H1 (cell line): Measurements from ENCODE around the gene HRH2. TPM values are rescaled to one million over a fixed set of nuclear protein-coding genes. Genes with fewer than 3 reads are reported as not detected.

Experiments used
- MAX ChIP-seq: IDR thresholded peaks from 2 replicates; pipeline ENCODE4 v1.6.1; 2012; ENCODE audit warnings: inconsistent platforms
- polyA plus RNA-seq, 7 experiments: library from polyadenylated mRNA; depleted of rRNA in 3 of 7; stranded (reverse) in 5 of 7; unstranded in 2 of 7; fragments of >200 nt in 5 of 7; fragments of 200-250 nt in 2 of 7; gene quantifications; 1 replicate in 5 of 7; 2 replicates in 1 of 7; 4 replicates in 1 of 7; pipeline versions ENCODE4 v1.2.1 to v1.2.3, GENCODE V29; 2011 to 2013; ENCODE audit warnings: missing spikeins in 2 of 7, mixed read lengths in 2 of 7
- total RNA-seq: library from RNA; stranded (reverse); fragmentation: NEBNext Ultra II Directional; extraction: Animal tissue kit (Norgen Biotek cat#: 25700); gene quantifications from 2 replicates; pipeline ENCODE4 v1.2.1, GENCODE V29; 2021
- TF ChIP-seq, protein P1 (sequence below): fragments of 300-600 bp; sonication (generic); IDR thresholded peaks from 2 replicates; pipeline ENCODE4 v1.7.1; 2012; ENCODE audit warnings: low read length, moderate library complexity, mild to moderate bottlenecking, inconsistent platforms; ENCODE audit not compliant: insufficient replicate concordance

The HRH2 gene
- total and polyA plus RNA-seq, 2 of the 8 experiments (the other 6 are each of a cell fraction or from before 2014, with no cell fraction given): 7.8 to 8.1 TPM

- TF ChIP-seq, protein P1, sequence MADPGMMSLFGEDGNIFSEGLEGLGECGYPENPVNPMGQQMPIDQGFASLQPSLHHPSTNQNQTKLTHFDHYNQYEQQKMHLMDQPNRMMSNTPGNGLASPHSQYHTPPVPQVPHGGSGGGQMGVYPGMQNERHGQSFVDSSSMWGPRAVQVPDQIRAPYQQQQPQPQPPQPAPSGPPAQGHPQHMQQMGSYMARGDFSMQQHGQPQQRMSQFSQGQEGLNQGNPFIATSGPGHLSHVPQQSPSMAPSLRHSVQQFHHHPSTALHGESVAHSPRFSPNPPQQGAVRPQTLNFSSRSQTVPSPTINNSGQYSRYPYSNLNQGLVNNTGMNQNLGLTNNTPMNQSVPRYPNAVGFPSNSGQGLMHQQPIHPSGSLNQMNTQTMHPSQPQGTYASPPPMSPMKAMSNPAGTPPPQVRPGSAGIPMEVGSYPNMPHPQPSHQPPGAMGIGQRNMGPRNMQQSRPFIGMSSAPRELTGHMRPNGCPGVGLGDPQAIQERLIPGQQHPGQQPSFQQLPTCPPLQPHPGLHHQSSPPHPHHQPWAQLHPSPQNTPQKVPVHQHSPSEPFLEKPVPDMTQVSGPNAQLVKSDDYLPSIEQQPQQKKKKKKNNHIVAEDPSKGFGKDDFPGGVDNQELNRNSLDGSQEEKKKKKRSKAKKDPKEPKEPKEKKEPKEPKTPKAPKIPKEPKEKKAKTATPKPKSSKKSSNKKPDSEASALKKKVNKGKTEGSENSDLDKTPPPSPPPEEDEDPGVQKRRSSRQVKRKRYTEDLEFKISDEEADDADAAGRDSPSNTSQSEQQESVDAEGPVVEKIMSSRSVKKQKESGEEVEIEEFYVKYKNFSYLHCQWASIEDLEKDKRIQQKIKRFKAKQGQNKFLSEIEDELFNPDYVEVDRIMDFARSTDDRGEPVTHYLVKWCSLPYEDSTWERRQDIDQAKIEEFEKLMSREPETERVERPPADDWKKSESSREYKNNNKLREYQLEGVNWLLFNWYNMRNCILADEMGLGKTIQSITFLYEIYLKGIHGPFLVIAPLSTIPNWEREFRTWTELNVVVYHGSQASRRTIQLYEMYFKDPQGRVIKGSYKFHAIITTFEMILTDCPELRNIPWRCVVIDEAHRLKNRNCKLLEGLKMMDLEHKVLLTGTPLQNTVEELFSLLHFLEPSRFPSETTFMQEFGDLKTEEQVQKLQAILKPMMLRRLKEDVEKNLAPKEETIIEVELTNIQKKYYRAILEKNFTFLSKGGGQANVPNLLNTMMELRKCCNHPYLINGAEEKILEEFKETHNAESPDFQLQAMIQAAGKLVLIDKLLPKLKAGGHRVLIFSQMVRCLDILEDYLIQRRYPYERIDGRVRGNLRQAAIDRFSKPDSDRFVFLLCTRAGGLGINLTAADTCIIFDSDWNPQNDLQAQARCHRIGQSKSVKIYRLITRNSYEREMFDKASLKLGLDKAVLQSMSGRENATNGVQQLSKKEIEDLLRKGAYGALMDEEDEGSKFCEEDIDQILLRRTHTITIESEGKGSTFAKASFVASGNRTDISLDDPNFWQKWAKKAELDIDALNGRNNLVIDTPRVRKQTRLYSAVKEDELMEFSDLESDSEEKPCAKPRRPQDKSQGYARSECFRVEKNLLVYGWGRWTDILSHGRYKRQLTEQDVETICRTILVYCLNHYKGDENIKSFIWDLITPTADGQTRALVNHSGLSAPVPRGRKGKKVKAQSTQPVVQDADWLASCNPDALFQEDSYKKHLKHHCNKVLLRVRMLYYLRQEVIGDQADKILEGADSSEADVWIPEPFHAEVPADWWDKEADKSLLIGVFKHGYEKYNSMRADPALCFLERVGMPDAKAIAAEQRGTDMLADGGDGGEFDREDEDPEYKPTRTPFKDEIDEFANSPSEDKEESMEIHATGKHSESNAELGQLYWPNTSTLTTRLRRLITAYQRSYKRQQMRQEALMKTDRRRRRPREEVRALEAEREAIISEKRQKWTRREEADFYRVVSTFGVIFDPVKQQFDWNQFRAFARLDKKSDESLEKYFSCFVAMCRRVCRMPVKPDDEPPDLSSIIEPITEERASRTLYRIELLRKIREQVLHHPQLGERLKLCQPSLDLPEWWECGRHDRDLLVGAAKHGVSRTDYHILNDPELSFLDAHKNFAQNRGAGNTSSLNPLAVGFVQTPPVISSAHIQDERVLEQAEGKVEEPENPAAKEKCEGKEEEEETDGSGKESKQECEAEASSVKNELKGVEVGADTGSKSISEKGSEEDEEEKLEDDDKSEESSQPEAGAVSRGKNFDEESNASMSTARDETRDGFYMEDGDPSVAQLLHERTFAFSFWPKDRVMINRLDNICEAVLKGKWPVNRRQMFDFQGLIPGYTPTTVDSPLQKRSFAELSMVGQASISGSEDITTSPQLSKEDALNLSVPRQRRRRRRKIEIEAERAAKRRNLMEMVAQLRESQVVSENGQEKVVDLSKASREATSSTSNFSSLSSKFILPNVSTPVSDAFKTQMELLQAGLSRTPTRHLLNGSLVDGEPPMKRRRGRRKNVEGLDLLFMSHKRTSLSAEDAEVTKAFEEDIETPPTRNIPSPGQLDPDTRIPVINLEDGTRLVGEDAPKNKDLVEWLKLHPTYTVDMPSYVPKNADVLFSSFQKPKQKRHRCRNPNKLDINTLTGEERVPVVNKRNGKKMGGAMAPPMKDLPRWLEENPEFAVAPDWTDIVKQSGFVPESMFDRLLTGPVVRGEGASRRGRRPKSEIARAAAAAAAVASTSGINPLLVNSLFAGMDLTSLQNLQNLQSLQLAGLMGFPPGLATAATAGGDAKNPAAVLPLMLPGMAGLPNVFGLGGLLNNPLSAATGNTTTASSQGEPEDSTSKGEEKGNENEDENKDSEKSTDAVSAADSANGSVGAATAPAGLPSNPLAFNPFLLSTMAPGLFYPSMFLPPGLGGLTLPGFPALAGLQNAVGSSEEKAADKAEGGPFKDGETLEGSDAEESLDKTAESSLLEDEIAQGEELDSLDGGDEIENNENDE: no peak
- TF ChIP-seq MAX: no peak
These were observed 92.7 kb downstream of the HRH2 start (continued) for GRCh38 chr5:175750511-175750931.
